Middle frontal gyrus (tissue), 1 donor: ENCODE results near the gene SLC47A2.
"Not testable (repeated sequence)": the region's sequence is repeated elsewhere in the genome, so short reads cannot be mapped to it uniquely, and the experiment has no call there.

ENCODE experiments used
- DNase-seq: peaks from one replicate; pipeline ENCODE4 v3.0.0-alpha.2; 2015; ENCODE audit warnings: low spot score; ENCODE audit errors: extremely low spot score

Gene SLC47A2

GRCh38 chr17:19708431-19709175 lies 7.8 kb downstream of the SLC47A2 start:
- DNase-seq = no peak

GRCh38 chr17:19707728-19708221 lies 8.6 kb downstream of the SLC47A2 start:
- no peak for DNase-seq

GRCh38 chr17:19706791-19707727 lies 9.3 kb downstream of the SLC47A2 start:
- DNase-seq = no peak

GRCh38 chr17:19705771-19706770 lies 10.3 kb downstream of the SLC47A2 start:
- DNase-seq = no peak

GRCh38 chr17:19705201-19705600 lies 11.2 kb downstream of the SLC47A2 start:
- DNase-seq = no peak

GRCh38 chr17:19703828-19704613 lies 12.4 kb downstream of the SLC47A2 start:
- DNase-seq = no peak

GRCh38 chr17:19703106-19703827 lies 13.1 kb downstream of the SLC47A2 start:
- DNase-seq = no peak

GRCh38 chr17:19702217-19702641 lies 14.2 kb downstream of the SLC47A2 start:
- DNase-seq = no peak

- no peak for DNase-seq
Observed at GRCh38 chr17:19686400-19687090, 29.8 kb downstream of the SLC47A2 start.

- not testable (repeated sequence) for DNase-seq
Observed at GRCh38 chr17:19684909-19685580, 31.3 kb downstream of the SLC47A2 start.

- no peak for DNase-seq
Observed at GRCh38 chr17:19683117-19683516, 33.3 kb downstream of the SLC47A2 start.

- no peak for DNase-seq
Observed at GRCh38 chr17:19678581-19679453, 37.6 kb downstream of the SLC47A2 start.

- no peak for DNase-seq
Observed at GRCh38 chr17:19677736-19678379, 38.5 kb downstream of the SLC47A2 start.

- DNase-seq = no peak
Observed at GRCh38 chr17:19676896-19677295, 39.5 kb downstream of the SLC47A2 start.

GRCh38 chr17:19673623-19674022 lies 42.8 kb downstream of the SLC47A2 start:
- DNase-seq = no peak

- no peak for DNase-seq
Observed at GRCh38 chr17:19672009-19672750, 44.2 kb downstream of the SLC47A2 start.
